HG03060 (cell line): ENCODE measurements around the gene TRPC4.

Experiments
- ATAC-seq: cut with Tn5 transposase; IDR thresholded peaks from one replicate; pipeline ENCODE4 v1.9.1; 2021; ENCODE audit warnings: low read depth, moderate number of reproducible peaks; ENCODE audit not compliant: unreplicated experiment

TRPC4 gene

DNA sequence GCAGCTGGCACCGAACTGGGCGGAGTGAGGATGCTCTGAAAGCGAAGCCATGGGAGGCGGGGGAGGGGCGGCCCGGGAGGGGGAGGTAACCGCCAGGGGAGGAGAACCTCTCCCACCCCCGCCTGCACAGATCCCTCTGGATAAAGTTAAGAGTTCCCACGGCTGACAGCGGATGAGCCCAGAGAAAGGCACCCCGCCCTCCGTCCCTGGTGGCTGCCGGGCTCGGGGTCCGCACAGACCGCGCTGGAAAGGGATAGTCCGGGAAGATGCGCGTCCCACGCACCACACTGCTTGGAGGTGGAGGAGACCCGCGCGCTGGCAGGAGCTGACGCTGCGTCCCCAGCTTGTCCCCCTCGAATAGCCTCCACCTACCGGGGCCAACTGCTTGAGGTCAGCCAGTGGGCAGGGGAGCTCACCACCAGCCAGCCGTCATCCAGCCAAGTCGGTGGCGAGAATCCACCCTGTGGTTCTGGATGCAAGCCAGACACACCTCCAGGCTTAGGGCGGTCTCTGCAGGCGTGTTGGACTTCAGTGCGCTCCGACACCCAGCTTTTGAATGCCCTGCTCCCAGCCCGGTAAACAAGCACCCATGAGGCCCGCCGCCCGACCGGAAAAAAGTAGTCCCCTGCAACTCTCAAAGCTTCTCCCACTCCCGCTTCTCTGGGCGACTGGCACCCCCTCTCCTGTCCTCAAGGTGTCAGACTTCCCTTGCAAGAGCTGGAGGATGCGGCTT, at the start of gene TRPC4:
TSS of gene TRPC4 (minus strand) at position 17 of the 733 bp plus-strand sequence. CDS start 86,439 bp downstream, outside the sequence.
- no peak for ATAC-seq

DNA sequence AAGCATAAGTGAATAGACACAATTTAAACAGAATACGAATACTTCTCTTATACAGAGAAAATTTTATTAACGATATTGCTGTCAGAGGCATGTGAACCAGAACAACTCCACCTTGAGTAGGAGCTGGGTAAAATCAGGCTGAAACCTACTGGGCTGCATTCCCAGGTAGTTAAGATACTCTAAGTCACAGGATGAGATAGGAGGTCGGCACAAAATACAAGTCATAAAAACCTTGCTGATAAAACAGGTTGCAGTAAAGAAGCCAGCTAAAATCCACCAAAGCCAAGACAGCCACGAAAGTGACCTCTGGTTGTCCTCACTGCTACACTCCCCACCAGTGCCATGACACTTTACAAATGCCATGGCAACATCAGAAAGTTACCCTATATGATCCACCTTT, 49.2 kb upstream of the TRPC4 start:
- ATAC-seq = no peak

DNA sequence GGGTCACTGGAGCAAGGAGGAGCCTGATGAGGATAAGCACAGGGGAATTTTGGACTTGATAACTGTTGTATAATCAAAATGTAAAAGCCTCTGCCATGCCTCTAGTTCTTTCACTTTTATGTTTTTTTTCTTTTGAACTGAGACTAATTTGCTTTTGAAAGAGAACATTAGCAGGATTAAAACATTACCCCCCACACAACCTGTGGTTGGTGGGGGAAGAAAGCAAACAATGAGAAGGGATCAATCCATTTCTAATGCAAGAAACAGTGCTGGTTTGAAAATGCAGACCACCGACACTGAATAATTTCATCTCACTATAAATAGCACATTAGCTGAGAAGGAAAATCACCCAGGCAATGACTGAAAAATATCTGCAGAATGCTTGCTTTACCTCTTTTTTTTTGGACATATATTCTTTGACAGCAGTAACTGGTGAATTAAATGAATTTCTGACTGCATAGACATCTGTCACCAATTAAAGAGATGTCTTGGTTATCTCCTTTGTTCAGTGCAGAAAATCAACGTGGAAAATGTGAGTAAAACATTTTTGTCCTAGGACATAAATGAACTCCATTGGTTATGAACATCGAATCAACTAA, 48.6 kb upstream of the TRPC4 start:
- no peak for ATAC-seq

DNA sequence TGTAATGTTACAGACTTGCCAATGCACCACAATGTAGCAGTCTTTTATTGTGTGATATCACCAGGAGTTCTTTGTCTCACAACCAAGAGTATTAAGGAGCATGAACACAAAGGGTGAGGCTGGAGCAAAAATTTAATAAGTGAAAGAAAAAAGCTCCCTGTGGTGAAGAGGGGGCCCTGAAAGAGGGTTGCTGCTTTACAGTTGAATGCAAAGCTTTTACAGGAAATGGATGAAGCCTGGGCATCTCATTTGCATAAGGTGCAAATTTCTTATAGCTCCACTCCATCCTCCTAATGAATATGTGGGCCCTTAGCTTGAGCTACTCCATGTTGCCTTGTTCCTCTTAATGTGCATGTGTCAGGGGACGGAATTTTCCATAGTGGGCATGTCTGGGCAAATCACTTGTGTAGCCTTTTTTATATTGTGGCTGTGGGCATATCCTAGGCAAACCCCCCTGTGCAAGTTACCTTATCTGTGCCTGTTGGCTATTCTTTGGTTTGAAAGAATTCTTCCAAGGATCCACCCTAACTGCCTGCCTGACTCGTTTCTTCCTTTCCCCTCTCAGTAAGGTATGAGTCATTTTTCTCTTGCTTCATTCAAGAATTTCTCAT, 45.3 kb upstream of the TRPC4 start:
- ATAC-seq = no peak

DNA sequence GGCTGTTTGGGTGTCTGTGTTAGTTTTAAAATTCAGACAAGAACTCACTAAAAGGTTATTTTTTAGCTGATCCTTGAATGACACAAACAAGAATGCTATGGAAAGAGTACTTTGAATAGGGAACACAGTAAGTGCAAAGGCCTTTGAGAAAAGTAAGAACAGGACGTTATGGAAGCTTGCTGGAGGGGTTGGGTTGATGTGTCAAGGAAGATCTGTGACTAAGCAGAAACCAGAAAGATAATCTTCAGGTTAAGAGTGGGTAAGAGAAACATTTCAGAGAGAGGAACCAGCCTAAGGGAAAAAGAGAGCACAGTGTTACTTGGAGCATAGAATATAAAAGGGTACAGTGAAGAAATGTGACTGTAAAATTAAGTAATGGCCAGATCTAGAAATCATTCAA, 41.2 kb upstream of the TRPC4 start:
- no peak for ATAC-seq

DNA sequence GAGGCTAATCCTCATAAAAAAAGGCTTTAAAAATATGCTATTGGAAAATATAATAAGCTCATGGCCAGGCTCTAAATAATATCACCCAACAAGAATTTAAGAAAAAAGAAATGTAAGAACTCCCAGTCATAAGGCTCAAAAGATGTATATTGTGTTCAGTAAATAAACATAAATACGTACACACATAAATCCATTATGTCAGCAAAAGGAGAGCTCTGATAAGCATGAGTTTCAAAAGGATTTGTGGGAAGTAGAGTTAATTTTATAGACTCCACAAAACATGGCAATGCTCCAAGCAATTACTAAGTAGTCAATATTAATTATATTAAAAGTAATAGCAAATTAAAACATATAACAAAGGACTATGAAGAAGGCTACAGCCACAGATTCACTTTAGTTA, 37.3 kb upstream of the TRPC4 start:
- no peak for ATAC-seq

DNA sequence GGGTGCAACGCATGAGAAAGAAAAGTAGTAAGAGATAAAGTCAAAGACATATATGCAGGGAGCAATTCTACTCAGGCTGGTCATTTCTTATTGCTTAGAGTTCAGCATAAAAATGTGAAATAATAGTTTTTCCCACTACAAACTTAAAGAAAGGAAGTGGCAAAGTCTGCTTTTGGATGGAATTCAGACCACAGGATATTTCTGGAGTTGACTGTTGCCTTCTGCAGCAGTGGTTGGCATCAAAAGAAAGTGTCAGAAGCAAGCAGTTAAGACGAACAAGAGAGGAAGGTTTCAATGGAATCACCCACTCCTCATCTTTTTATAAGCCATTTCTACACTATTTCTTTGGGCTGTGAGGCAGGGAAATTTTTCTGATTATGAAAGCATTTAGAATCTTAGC, 36.2 kb upstream of the TRPC4 start:
- no peak for ATAC-seq

DNA sequence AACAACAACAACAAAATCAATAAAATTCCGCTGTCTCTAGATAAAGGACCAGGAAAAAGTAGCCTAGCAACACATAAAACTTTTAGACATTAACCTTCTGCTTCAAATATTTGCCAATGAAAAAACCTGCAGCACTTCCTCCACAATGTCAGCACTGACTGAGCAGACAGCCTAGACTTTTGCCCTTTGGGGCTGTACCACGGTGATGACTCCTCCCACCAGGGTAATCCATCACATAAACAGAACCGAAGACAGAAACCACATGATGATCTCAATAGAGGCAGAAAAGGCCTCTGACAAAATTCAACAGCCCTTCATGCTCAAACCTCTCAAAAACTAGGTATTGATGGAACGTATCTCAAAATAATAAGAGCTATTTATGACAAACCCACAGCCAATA, 30.2 kb upstream of the TRPC4 start:
- ATAC-seq = no peak

DNA sequence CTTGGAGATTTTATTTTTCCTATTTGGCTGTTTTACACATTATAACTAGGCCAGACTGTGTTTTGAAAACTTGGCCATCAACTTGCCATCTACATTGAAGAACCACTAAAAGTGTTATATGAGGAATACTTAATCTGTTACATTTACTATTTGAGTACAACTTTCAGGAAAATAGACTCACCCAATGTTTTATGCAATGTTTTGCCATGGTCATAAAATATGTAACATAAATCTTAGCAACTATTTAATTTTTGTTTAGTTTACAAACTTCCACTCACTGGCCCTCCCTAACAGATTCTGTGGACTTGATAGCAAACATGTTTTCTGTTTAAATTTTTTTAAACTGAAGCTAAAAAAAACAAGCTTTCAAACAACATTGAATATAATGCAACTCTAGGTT, 23.7 kb upstream of the TRPC4 start:
- ATAC-seq = no peak

DNA sequence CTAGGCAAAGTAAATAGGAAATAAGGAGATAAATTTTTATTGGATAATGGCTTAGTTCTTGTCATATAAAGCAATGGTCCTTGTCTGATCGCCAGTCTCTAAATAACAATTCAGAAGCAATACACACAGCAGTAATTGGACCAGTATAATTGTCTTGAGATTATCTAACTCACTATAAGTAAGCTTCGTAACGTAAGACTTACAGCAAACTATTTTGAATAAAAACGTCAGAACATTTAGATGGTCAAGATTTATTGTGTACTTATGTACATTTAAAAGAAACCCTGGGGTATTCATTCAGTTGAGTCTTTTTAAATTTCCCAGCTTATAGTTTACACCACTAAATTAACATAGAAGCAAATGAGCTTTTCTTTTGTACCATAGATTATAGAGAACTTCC, 20.2 kb upstream of the TRPC4 start:
- no peak for ATAC-seq

DNA sequence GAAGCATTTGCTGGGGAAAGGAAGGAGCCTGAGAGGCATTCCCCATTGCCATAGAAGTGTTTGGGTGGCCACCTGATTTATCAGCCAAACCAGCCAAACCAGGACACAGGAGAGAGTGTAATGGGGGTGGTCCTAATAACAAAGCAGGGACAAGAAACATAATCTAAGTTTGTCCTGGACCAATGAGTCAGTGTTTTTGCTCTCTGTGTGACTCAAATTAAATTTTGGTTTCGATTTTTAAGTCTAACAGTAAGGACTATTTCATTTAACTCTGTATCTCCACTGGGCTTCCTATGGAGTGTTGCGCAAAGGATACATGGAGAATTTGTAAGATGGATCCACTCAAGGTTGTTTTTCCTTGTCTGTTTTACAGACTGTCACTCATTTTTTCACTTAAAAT, 19.5 kb upstream of the TRPC4 start:
- no peak for ATAC-seq

DNA sequence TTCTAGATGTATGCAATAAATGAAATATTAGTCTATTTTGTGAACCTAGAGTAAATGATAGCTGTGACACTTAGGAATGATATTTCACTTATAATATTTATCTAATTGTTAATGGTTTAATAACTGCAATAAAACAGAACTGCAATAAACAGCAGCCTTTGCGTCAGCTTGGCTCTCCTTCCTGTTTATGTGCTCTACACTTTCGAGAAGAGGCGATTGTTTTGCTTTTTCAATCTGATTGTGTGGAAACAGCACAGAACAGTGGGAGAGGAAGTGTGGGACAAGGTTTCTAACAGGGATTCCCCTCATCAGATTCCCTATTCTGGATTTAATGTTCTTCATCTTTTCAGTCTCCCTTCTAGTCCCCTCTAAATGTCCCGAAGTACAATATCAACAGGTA, 17.3 kb upstream of the TRPC4 start:
- ATAC-seq = no peak

DNA sequence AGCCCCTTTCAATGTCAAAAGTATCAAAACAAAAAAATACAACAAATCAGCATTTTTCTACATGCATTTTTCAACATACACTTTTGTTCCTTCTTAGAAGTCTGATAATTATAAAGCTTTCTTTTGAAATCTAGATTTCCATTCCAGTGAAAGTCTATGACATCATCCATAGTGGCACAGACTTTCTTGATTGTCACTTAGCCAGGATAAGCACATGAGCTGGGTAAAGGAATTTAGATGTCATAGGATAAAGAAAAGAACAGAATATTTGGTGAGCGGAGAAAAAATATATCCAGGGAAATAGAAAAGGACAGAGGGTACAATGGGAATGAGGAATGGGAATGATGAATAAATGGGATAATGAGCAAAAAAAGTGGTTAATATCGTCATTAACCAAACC, 15.1 kb upstream of the TRPC4 start:
- ATAC-seq = no peak

DNA sequence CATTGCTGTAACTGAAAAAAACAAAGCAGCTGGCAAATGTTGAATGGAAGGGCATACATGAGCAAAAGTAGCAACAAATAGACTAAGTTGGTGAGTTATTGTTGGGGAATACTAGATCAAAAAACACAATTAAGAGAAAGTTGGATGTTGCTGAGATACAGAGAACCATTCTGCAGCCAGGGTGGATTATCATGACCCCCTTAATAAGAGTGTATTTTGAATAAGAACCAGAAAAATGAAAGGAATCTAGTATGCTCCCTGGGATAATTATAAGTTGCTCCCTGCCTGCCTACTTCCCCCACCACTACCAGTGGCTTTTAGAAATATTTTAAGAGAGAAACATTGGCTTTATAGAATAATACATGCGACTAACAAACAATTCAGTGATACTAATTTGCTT, 14.5 kb upstream of the TRPC4 start:
- no peak for ATAC-seq

DNA sequence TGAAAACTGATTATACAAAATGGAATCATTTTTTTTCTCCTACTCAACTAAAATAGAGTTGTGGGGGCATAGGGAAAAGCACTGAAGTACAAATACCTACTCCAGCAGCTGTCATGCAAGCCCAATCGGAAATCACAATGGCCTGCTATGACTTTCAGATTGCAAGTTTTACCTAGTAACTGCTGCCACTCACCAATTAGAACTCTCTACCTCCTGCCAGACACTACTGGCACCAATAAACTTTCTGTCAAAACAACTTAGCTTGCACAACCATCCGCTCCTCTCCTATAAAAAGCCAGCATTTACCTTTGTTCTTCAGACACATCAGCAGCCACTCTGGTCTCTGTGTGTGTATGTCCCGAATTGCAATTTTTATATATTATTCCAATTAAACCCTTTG, 9.3 kb upstream of the TRPC4 start:
- no peak for ATAC-seq

DNA sequence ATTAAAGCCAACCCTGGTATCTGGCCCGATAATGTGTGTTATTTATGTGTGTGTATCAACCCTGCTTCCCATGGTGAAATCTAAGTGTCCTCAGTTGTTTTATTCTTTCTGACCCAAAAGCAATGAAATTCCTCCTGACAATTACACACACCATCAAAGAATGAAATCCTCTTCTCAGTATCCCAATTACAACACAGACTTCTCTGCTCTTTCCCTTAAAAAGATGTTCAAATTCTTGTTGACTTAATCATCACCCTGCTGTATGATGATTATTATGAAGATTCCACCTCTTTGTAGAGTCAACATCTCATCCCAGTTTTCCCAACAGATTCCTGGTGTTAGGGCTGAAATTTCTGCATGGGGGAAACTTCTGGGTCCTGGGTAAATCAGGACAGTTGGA, 8.9 kb upstream of the TRPC4 start:
- no peak for ATAC-seq

DNA sequence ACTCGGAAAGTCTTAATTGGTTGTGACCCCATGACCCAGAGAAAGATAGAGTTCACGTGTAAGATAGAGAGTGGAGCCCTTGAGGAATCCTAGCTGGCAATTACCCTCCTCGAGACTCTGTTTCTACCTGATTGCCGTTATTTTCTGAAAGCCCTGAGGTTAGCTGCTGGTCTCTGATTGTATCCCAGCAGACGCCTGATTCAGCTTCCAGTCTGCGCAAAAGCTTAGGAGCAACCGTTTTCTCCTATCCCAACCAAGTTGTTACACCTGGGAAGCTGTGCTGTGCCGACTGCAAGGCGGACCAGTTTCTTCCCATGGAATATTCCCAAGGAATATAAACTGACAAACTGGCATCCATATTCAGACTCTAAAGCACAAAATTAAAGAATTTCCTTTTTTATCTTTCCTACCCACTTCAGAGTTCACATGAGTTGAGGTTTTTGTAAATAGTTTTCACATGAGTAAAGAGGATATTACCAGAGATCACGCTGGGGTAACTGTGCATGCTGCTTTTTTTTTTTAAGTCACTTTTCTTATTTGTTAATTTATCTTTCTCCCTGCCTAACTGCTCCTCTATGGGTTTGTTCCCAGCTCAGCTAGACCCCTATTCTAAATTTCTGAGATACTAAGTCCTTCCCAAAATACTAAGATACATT, 1.5 kb upstream of the TRPC4 start:
- no peak for ATAC-seq

DNA sequence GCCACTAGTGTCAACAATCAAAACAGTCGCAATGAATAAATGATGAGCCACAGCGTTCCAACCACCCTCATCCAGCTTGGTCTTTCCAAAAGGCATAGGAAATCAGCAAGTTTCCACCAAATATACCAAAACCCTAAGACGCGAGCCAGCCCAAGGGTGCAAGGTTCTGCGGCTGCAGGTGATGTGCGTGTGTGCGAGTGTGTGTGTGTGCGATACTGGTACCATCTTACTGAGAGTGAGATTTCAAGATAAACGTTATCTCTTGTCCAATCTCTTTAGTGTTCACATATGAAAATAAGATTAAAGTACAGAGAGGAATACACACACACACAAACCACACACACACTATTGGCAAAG, 895 bp upstream of the TRPC4 start:
- ATAC-seq = no peak

DNA sequence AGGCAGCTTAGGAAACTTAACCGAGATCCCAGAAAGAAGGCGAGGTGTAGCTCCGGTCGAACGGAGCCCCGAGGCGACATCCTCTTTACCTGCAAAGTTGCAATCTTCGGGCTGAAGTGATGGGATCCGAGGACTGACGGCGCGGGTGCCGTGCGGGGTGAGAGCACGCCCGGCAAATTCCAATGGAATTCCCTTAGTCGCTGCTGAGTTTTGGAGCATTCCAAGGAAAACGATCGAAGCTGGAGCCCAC, 141 bp downstream of the TRPC4 start:
- no peak for ATAC-seq

DNA sequence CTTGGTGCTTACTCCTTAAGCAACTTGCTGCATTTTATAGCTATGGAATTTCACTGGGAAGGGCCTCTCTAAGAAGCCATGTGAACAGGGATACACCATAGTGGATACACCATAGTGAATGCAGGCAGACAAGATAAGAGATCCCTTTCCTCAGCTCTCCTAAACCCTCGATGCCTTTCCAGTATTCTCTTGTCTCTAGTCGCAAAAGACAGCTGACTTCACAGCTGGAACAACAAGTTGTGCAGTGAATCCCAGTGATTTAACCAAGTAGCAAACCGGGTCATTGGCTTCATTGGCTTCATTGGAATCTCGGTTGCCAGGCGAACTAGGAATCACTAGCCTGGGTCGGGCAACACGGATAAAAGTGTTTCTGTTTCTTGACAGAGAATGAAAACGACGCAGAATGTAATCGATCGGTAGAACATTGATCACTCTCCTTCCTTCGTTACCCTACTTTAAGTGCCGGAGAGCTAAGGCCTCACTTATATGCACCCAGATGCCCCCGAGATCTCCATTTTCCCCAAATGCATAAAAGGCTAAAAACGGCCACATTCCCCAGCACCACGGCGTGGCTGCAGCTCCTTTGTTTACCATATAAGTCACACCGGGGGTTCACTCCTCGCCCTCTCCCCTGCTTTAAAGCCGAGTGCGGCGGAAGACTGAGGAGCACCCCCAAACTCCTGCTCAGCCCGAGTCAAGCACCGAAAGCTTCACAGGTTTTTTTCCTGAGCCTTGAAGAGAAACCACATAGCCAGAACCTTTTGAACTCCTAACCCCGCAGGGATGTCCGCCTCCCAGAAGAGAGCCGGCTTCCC, 674 bp downstream of the TRPC4 start:
- ATAC-seq = no peak

DNA sequence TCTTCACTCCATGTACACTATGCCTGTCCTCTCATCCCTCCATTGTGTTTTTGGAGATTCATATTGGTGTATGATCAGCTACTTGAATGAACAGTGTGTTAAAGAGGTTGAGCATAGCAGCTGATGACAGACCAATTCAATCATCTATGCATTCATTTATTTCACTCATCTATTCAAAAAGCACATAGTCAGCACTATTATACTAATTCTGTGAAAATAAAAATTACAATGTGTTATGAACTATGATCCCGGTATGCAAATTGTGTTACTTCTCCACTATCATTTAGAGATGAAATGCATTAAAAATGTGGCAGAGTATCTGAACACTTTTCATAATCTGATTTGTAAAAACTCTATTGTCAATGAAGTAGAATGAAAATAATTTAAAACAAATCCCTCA, 5.9 kb downstream of the TRPC4 start:
- no peak for ATAC-seq
